ENCODE data around the gene TLK2.
A peak's percentile ranks its signal among the peaks of the same experiment; 100 is the strongest.

TLK2 gene

GRCh38 chr17:62650587-62650986, 172.0 kb downstream of the TLK2 start:
- no peak for TF ChIP-seq CTCF (conservative IDR thresholded peaks at IDR 0.05)
- H3K27ac ChIP-seq = no peak overlapping the region

DNA sequence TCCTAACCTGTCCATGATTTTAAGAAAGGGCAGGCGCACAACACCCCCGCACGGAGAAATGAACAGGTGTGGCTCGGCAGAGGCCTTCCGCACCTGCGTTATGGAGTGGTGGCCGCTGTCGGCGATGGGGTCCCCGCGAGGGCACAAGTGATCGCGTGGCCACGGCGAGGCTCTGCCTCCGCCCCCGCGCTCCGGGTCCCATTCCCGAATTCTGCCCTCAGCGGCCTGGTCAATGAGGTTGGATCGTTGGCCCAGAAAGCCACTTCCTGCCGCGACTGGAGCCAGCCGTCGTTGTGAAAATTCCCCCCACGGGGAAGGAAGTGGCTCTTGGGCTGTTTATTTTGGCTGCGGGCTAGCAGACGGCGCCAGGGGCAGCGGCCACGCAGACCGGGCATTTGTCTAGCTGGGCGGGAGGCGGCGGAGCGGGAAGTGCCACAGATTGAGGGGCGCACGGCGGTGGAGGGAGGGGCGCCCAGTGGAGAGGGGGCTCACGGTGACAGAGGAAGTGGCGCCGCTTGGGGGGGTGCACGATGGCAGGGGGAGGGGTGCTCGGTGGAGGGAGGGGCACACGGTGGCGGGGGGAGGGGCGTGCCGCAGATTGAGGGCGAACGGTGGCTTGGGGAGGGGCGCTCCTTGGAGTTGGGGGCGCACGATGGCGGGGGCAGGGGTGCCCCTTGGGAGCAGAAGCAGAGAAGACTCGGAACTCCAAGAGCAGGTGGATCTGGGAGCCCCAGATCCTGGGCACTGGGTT, 173.8 kb downstream of the TLK2 start:
- peak overlapping the region; percentile 68 for H3K27ac ChIP-seq
- no peak for TF ChIP-seq CTCF (conservative IDR thresholded peaks at IDR 0.05)

- peak overlapping the region; percentile 68 for H3K27ac ChIP-seq
- no peak for TF ChIP-seq CTCF (conservative IDR thresholded peaks at IDR 0.05)
Observed at GRCh38 chr17:62653002-62653825, 174.6 kb downstream of the TLK2 start.

- no peak for TF ChIP-seq CTCF (conservative IDR thresholded peaks at IDR 0.05)
- no peak overlapping the region for H3K27ac ChIP-seq
Observed at GRCh38 chr17:62653826-62654761, 175.5 kb downstream of the TLK2 start.

- no peak overlapping the region for H3K27ac ChIP-seq
- TF ChIP-seq CTCF (conservative IDR thresholded peaks at IDR 0.05) = no peak
Observed at GRCh38 chr17:62655656-62656055, 177.0 kb downstream of the TLK2 start.

DNA sequence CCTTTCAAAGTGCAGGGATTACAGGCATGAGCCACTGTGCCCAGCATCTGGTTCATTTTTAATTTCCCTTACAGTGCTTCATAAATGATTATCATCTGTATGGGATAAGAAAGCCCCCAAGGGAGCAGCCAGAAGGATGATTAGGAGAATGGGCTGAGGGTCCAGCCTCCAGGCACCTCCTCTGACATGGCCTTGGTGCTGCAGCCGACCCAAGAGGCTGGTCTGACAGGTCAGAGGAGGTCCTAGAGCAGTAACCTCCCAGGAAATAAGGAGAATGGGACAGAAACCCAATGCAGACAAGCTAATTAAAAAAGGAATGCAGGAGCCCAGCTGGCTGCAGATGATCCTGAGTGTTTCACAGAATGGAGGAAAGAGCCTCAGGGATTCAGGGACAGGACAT, 177.8 kb downstream of the TLK2 start:
- H3K27ac ChIP-seq = no peak overlapping the region
- no peak for TF ChIP-seq CTCF (conservative IDR thresholded peaks at IDR 0.05)

All from VCaP (cell line).